ENCODE measurements around the gene ADGRB3.

GRCh38 chr6:68958327-68958726 lies 323.2 kb downstream of the ADGRB3 start:
- TF ChIP-seq CTCF (IDR thresholded peaks at IDR 0.05 in 8 of 11, conservative IDR thresholded peaks at IDR 0.05 in 3 of 11) (no peak), POLR2A (IDR thresholded peaks at IDR 0.05) (no peak), POLR2AphosphoS5 (IDR thresholded peaks at IDR 0.05) (no peak)

Measured in spleen (tissue), 7 donors.